HG02642 (cell line): ENCODE data around the gene TNNI3K.

ENCODE experiments used
- ATAC-seq: cut with Tn5 transposase; IDR thresholded peaks from one replicate; pipeline ENCODE4 v1.9.1; 2021; ENCODE audit warnings: mild to moderate bottlenecking; ENCODE audit not compliant: unreplicated experiment, poor library complexity

TNNI3K gene

DNA sequence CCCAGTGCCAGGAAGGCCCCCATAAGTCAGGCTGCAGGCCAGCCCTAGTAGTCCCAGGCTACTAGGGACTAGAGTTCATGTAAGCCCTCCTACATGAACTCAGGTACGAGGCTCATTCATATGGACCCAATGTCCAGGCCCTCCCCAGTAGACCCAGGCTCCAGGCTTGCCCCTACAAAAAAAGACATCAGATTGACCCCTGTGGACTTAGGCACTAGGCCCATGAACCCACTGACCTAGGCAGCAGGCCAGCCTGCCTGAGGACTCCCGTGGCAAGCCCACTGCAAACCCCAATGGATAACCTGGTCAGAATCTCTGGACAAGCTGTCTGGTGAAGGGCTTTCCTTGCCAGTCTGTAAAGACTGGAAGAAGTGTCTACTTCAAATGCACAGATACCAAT lies 51.2 kb downstream of the TNNI3K start:
- ATAC-seq, result no peak

DNA sequence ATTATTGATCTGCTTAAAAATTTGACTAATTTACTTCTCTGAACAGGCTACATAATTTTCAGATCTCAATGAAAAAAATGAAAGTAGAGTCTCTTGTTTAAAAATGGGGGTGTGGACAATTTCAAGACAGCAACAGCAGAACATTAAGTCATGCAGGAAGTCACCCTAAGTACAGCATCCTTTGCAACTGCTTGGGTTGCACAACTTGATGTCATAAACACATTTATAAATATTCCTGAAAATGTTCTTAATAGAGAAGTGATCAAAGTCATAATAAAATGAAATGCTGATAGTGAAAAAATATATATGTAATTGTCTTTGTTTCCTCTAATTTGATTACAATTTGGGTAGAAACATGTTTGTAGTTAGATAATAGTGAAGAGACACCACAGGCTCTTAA lies 79.3 kb downstream of the TNNI3K start:
- no peak for ATAC-seq

DNA sequence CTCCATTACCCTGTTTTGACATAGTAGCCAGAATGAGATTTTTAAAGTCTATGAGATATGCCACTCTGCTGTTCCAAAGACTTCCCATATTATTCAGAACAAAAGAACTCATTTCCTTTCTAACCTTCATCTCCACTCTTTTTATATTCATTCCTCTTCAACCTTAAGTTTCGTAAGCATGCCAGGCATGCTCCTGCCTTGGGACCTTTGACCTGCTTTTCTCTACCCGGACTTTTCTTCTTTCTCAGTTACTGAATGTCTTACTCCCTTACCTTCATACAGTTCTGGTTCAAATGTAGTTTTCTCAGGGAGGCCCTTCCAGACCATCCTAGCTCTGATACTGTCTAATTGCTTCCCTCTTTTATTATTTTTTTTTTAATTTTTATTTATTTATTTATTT lies 81.1 kb downstream of the TNNI3K start:
- no peak for ATAC-seq

DNA sequence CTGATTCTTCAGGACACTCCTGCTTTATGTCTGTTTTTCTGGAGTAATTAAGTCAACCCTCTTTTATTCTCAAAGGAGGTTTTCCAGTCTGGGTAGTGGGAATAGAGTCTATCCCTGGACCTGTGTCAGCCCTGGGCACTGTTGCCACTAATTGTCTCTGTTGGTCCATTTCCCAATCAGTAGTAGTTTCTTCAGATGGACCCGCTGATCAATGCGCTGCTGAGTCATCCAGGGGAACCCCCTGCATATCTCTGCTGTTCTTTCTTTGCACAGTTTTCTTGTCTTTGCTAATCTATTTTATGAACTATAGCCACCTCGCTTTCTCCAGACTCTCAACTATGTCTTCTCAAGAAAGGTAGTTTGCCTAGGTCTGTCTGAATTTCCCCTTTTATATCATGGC lies 82.5 kb downstream of the TNNI3K start:
- no peak for ATAC-seq

DNA sequence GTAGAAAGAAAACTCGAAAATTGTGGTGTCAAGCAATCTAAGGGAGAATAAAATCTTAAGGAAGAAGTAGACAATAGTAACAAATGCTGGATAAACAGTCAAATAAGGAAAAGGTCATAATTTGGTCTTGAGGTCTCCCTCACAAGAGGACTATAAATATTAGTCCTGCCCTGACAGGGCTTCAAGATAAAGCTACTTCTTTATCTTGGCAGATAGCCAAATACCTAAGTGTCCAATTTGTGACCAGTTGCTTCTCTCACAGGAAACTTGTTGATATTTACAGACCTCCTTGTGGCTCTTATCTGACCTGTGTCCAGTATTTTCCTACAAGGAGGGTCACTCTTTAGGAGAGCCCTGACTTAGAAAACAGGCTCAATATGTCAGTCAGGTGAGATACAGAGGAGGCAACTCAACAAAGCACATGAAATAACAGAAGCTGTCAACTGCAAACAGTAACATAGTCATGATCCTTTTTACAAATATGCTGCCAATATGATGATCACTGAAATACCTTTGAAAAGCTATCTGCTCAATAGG lies 88.8 kb downstream of the TNNI3K start:
- ATAC-seq, result no peak

DNA sequence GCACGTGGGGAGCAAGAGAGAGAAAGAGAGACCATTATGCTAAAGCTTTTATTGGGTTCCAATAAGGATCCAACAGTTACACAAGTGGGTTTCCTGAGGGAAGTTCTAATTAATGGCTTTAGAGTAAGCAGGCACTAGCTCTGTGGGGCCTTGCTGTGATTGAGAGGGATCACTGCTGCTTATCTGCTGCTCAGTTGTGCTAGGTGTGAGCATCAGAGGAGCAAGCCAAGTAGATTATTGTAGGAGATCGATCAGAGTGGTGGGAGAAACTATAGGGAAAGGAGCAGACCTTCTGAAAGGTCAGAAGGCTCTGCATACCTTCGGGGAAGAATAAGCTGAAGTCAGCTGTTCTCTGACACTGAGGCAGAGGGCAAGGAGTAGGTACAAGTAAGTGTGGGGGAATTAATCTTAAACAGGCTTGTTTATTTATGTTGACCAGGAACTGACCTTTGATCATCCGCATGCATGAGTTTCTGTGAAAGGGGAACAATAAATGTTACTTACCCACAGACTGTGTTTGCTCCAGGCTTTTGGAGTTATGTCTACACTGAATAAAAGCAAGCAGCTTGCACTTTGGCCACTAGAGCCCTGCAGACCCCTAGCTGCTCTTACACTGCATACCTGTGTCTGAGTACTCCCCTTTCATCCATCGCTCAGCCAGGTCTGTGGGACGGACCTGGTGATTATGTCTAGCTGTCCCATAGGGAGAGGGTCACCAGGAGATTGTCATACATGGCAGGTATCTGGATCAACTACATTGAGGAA lies 89.7 kb downstream of the TNNI3K start:
- ATAC-seq, result no peak

DNA sequence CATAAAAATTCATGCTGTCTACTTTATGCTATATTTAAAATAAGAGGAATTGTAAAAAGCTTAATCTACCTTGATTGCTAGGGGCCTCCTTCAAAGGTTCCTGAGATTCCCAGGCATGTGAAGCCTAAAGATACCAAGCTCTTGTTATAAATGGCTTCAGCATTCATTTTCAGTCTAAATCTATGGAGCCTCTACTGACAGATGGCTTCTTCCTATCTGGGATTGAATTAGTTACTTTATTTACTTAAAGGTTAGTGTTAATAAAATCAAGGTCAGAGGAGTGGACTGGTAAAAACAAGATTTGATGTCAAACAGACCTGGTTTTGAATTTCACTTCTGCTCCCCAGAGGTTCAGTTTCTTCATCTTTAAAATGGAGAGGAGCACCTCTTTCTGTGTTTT lies 93.7 kb downstream of the TNNI3K start:
- no peak for ATAC-seq

DNA sequence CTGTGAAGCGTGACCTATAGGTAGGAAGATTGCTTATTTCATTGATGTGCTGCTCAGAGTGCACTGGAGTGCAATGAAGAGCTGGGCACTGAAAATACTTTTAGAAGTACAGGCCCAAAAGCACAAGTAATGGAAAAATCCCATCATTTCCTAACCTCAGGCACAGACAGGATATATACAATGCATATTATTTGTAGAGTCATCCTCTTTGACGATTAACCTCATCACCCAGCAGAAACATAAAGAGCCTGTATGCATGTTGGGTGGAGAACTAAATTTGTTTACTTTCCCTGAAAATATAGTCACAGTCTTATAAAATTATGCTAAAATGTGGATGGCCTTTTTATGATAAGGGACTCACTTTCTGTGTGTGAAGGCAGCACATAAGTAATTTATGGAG lies 98.1 kb downstream of the TNNI3K start:
- ATAC-seq, result no peak

DNA sequence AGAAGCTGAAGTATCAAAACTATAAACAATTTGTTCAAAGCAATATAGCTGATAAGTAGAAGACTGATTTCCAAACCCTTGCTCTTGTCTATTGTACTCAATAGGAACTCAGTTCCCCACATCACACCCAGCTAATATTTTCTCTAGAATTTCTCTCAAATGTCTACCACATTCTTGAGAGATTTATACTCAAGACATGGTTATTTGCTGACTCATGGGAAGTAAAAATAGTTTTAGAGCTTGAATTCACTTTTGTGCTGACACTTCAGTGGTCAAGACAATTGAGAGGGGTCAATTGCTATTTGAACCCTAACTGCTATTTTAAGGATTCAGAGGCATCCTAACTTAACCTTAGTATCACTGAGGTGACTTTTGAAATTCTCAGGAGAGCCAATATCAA lies 99.0 kb downstream of the TNNI3K start:
- ATAC-seq, result no peak

DNA sequence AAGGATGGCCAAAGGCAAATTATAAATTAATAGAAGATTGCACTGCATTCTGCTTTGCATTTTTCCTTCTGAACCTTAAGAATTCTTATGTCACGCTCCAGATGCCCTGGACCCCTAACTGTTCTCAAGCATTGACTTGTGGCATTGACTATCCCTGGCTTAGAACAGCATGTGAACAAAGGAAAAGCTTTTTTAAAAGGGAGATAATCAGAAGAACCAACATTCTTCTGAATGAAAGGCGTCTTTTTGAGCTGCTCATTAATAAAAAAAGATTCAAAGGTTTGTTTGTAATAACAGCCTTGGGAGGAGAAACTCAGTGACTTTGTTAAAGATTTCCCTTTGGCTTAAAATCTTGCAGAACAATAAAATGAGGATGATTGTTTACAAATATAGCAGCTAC lies 105.5 kb downstream of the TNNI3K start:
- no peak for ATAC-seq

DNA sequence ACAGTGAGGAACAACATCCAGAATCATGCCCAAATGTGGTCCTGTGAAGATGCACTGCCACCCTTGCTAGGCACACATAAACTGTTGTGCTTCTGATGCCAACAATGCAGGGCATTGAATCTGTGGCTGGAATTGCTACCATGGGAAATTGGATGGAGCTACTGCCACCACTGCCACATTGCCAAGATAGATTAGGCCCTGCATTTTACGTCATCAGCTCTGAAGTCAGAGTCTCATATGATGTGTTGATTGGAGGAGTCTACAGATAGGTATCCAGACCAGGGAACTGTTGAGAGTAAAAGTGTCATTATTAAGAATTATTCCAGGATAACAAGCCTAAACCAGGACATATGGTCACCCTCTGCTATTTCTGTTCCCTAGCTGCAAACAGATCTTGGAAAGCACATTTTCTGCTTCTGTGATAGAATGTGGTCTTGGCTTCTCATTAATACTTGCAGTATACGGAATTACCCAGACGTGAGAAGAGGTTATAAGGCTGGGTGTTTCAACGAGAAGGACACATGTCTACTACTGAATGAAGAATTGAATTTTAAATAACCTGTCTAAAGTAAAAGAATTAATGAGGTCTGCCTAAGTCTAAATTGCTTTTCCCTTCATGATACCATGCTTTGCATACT lies 106.6 kb downstream of the TNNI3K start:
- no peak for ATAC-seq

DNA sequence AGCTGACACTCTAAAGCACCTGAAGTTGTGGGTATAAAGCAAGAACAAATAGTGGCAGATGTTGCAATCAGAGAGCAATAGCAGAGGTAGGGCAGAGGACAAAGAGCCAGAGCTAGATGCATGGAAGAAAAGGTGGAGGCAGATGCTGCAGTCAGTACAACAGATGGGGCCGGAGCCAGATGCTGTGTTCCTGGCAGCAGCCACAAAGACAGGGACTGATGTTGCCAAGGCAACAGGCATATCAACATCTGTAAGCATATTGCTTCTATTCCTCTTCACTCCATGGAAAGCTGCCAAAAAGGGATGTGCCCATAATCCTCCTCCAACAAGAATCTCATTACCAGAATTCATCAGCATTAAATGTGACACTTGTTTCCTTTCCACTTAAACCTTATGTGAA lies 108.0 kb downstream of the TNNI3K start:
- ATAC-seq, result no peak

DNA sequence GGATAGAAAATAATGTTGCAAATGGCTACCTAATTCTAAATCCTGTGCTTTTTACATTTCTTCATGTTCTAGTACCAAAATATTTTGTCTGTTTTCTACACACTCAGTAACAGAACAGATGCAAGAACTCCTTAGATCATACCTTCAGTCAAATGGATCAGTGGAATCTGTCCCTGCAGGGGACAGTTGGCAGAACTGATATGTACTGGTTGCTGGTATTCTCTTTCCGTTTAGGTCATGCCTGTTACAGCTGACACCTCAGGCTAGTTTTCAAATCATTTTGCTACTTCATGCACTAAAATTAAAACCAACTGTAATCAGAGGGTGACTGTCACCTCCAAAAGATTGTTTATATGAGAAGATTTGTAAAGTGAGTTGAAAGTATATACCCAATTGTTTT lies 109.2 kb downstream of the TNNI3K start:
- no peak for ATAC-seq

DNA sequence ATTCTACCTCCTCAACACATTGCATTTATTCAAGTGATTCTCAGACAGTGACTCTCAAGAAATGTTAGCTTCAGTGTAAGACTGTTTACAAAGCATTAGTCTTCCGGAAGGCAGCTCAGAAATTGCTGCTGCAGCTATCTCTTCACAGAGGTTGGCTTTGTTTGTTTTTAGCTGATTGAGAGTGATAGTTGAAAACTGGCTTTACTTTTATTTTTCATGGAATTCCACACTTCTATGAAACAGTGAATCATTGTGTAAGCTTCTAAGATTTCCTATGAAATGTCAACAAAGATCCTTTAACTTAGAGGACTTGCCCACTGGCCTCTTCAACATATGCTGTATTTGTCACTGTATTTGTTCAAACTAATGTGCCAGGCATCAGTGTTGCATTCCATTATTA lies 121.3 kb downstream of the TNNI3K start:
- ATAC-seq, result no peak

DNA sequence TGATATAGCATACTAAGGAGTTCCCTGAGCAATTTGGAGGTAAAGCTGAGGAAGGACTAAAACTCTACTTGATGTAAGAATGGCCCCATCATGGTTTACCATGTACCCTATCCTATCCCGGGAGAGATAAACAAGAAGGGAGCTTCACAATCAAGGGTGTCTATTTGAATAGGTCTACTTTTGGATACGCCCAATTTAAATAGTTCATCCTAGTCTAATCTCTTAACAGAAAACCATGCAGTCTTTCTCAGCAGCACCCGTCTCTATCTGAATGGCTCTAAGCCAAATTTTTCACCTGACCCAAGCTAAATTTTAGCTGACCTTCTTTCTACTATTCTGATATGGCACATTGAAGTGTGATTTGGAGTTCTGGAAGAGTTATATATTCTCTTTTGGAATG lies 122.0 kb downstream of the TNNI3K start:
- ATAC-seq, result no peak

DNA sequence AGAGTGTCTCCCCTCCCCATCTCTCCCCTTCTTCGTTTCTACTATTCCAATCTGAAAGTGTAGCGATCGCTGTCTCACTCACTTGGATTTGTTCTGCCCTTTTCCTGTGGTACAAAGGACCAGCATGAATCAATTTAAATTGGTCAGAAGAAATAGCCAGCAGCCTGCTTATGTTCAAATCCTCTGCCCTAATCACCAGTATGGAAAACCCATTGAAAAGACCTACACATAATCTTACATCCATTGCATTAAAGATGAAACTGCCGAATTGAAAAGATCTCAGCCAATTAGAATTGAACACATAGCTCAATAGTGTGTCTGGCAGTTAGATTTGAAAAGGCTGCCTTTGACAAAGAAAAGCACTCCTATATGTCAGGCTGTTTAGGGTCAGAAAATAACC lies 122.6 kb downstream of the TNNI3K start:
- ATAC-seq, result no peak

DNA sequence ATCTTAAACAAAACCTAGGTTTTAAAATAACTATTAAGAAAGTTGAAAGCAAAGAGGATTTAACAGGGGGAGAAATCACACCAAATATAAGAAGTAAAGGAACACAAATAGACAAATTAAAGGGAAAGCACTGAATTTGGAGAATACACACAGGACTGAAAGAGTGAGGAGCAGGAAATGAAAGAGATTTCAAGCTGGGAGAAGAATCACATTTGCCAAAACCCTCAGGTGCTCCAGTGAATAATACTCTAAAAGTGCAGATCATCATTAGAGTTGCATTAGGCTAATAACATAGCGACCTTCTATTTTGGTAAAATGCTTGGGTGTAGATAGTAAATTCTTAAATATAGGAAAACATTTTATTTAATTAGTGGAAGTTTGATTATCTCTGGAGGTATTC lies 127.5 kb downstream of the TNNI3K start:
- ATAC-seq, result no peak

DNA sequence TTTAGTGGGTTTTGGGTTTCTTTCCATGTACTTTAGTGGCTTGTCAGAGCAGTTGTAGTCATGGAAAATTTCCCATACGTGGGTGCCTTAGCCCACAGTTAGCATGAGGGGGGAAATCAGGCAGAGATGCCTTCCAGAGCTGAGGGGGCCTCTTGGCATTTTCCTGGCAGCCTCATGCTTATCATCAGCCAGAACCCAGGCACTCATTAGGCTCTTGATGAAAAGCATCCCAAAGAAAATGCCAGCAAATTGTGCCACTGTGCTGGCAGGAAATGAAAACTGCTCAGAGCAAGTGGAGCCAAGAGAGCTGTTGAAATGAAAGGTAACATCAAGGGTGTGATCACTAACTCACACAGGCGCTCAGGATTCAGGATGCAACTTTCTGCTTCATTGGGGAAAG lies 128.0 kb downstream of the TNNI3K start:
- no peak for ATAC-seq

DNA sequence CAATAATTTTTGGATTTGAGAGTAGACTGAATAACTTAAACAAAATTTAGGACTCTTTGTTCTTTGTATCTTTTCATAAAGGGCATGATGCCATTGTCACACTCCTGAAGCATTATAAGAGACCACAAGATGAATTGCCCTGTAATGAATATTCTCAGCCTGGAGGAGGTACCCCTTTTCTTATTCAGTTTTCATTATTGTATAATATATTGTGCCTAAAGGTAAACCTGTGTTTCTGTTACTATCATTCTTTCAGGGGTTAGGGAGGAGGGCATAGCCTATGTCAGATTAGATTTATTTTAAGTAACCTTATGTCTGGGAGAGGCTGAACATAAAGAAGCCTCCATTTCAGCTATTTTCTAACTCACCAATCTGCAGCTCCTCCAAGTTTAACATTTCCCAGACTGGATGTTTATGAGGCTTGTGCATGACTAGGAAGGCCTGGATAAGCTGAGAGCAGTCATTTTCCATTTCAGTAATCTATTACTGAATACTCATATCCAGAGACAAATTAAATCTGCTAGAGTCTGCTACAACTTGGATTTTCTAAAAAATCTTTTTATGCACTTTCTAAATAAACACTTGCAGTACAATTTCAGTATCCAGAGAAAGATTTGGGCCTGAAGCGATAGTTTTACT lies 132.1 kb downstream of the TNNI3K start:
- no peak for ATAC-seq

DNA sequence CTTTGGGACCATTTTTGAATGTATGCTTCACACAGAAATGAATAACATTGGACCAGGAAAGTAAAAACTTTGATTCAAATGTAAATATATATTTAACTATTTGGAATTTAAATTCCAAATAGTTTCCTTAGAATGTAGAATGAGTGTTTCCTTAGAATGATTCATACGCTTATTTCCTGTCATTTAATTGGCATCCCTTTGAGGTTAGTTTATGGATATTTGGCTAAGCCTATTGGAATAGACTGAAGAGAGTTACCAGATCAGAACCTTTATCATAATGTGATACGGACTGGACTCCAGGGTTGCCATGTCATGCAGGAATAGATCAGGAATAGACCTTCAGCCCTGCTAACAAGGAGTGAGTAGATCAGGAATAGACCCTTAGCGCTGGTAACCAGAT lies 133.1 kb downstream of the TNNI3K start:
- ATAC-seq, result no peak

DNA sequence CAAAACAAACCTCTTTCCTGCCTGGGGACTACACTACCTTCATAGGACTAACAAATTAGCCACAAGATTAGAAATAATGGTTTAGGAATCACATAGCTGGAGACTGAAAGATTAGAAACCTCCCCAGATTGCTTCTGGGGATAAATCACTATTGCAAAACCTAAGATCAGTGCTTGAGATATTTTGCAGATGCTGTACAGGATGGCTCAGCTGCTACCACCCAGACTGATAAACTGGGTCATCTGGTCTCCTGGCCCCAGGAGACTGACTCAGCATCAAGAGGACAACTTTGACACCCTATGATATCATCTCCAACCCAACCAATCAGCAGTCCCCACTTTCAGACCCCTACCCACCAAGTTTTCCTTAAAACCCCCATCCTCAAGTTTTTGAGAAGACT lies 140.2 kb downstream of the TNNI3K start:
- no peak for ATAC-seq

DNA sequence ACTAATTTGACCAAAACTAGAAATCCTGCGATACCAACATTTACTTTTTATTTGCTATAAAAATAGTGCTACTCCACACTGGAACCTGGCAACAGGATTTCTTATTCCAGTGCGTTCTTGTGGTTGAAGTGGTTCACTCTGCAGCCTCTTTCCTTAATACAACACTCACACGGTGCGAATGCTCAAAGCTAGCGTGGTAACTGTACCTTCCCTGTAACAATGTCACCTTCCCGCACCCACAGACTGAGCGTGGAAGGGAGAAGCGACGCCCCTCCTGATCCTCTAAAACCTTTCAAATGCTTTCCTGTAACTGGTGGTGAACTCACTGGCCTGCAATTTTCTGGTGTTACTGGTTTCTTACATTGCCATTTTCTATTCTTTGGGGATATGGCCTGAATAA lies 145.1 kb downstream of the TNNI3K start:
- ATAC-seq, result no peak
